Uterus (tissue), 2 donors: Measurements from ENCODE around the gene PLCG2.

ENCODE experiments used
- CTCF ChIP-seq, 4 experiments: fragments of 200-600 bp in 2 of 4; fragments of 450-650 bp in 2 of 4; sonication (generic) in 2 of 4; IDR thresholded peaks; one replicate each; pipeline ENCODE4 v1.5.1; 2016 to 2019; ENCODE audit warnings: antibody characterized with exemption in 4 of 4, mild to moderate bottlenecking in 2 of 4, moderate library complexity in 1 of 4
- POLR2A ChIP-seq, 2 donors: fragments of 450-650 bp; IDR thresholded peaks; one replicate each; pipeline ENCODE4 v1.6.1; 2016; ENCODE audit warnings: antibody characterized with exemption in 2 of 2, mild to moderate bottlenecking in 1 of 2, moderate library complexity in 1 of 2

GRCh38 chr16:82010649-82011048 lies 231.6 kb downstream of the PLCG2 start:
- no peak for TF ChIP-seq CTCF (IDR thresholded peaks at IDR 0.05)
- no peak for TF ChIP-seq POLR2A (IDR thresholded peaks at IDR 0.05)
